Measurements from ENCODE around the gene GLDN.

Gene GLDN

GRCh38 chr15:51444112-51444511, 102.7 kb downstream of the GLDN start:
- TF ChIP-seq RAD21 (IDR thresholded peaks at IDR 0.05; ENCODE audit: low read depth) (no peak), YY1 (IDR thresholded peaks at IDR 0.05; ENCODE audit: low read depth) (no peak), EGR1 (IDR thresholded peaks at IDR 0.05) (no peak), TAF1 (IDR thresholded peaks at IDR 0.05; ENCODE audit: low read depth) (no peak)

GRCh38 chr15:51444807-51445206, 103.4 kb downstream of the GLDN start:
- TF ChIP-seq NFIC (IDR thresholded peaks at IDR 0.05): no peak
- TF ChIP-seq USF1 (IDR thresholded peaks at IDR 0.05): no peak
- TF ChIP-seq ZBTB7A (IDR thresholded peaks at IDR 0.05; ENCODE audit: low read depth): no peak
- no peak for TF ChIP-seq EGR1 (IDR thresholded peaks at IDR 0.05)
- no peak for TF ChIP-seq REST (IDR thresholded peaks at IDR 0.05; ENCODE audit: low read depth)
- TF ChIP-seq FOXM1 (IDR thresholded peaks at IDR 0.05; ENCODE audit: borderline replicate concordance, low read depth): no peak
- TF ChIP-seq CREB1 (IDR thresholded peaks at IDR 0.05; ENCODE audit: low read depth): no peak
- no peak for TF ChIP-seq TCF12 (IDR thresholded peaks at IDR 0.05; ENCODE audit: low read depth)
- no peak for TF ChIP-seq CEBPB (IDR thresholded peaks at IDR 0.05)
- no peak for TF ChIP-seq EP300 (IDR thresholded peaks at IDR 0.05; ENCODE audit: borderline replicate concordance)
- TF ChIP-seq MAX (IDR thresholded peaks at IDR 0.05): no peak
- TF ChIP-seq YY1 (IDR thresholded peaks at IDR 0.05; ENCODE audit: low read depth): no peak
- no peak for TF ChIP-seq RAD21 (IDR thresholded peaks at IDR 0.05; ENCODE audit: low read depth)
- TF ChIP-seq TAF1 (IDR thresholded peaks at IDR 0.05; ENCODE audit: low read depth): no peak
- no peak for TF ChIP-seq TEAD4 (IDR thresholded peaks at IDR 0.05)

- TF ChIP-seq YY1 (IDR thresholded peaks at IDR 0.05; ENCODE audit: low read depth) (no peak), FOXM1 (IDR thresholded peaks at IDR 0.05; ENCODE audit: borderline replicate concordance, low read depth) (no peak), MAX (IDR thresholded peaks at IDR 0.05) (no peak), EGR1 (IDR thresholded peaks at IDR 0.05) (no peak), CEBPB (IDR thresholded peaks at IDR 0.05) (no peak), USF1 (IDR thresholded peaks at IDR 0.05) (no peak), TCF12 (IDR thresholded peaks at IDR 0.05; ENCODE audit: low read depth) (no peak), EP300 (IDR thresholded peaks at IDR 0.05; ENCODE audit: borderline replicate concordance) (no peak), RAD21 (IDR thresholded peaks at IDR 0.05; ENCODE audit: low read depth) (no peak)
These were observed 106.6 kb downstream of the GLDN start for GRCh38 chr15:51447855-51448621.

- TF ChIP-seq MAX (IDR thresholded peaks at IDR 0.05) (no peak), TCF12 (IDR thresholded peaks at IDR 0.05; ENCODE audit: low read depth) (no peak), USF1 (IDR thresholded peaks at IDR 0.05) (no peak), TEAD4 (IDR thresholded peaks at IDR 0.05) (no peak), EP300 (IDR thresholded peaks at IDR 0.05; ENCODE audit: borderline replicate concordance) (no peak), TAF1 (IDR thresholded peaks at IDR 0.05; ENCODE audit: low read depth) (no peak), CEBPB (IDR thresholded peaks at IDR 0.05) (no peak), FOXM1 (IDR thresholded peaks at IDR 0.05; ENCODE audit: borderline replicate concordance, low read depth) (no peak), CREB1 (IDR thresholded peaks at IDR 0.05; ENCODE audit: low read depth) (no peak), YY1 (IDR thresholded peaks at IDR 0.05; ENCODE audit: low read depth) (no peak)
These were observed 107.4 kb downstream of the GLDN start for GRCh38 chr15:51448622-51449399.

GRCh38 chr15:51450001-51450400, 108.5 kb downstream of the GLDN start:
- TF ChIP-seq TEAD4 (IDR thresholded peaks at IDR 0.05): peak; percentile 66
- no peak for TF ChIP-seq TCF12 (IDR thresholded peaks at IDR 0.05; ENCODE audit: low read depth)
- TF ChIP-seq EP300 (IDR thresholded peaks at IDR 0.05; ENCODE audit: borderline replicate concordance): no peak
- no peak for TF ChIP-seq CEBPB (IDR thresholded peaks at IDR 0.05)
- TF ChIP-seq YY1 (IDR thresholded peaks at IDR 0.05; ENCODE audit: low read depth): no peak

Data from Ishikawa (cell line).